OCI-LY7 (cell line): Measurements from ENCODE around the gene MGST3. TPM values are rescaled to one million over a fixed set of nuclear protein-coding genes. Genes with fewer than 3 reads are reported as not detected.

Source experiments
- BruUV-seq: library from RNA; stranded (reverse); fragments of 400-500 nt; replicated peaks from 2 replicates; lab custom pipeline; 2021; lab: Mats Ljungman, UMichigan
- CTCF ChIA-PET: fragments of 300-600 bp; sonication (Branson Sonifier 250); formaldehyde crosslinking; loops from one replicate; lab custom pipeline; 2022; ENCODE audit warnings: antibody characterized with exemption; ENCODE audit not compliant: unreplicated experiment; lab: Charles Lee
- POLR2A ChIA-PET: fragments of 300-600 bp; sonication (Branson Sonifier 250); formaldehyde crosslinking; loops from one replicate; lab custom pipeline; 2022; ENCODE audit warnings: antibody characterized with exemption; lab: Charles Lee
- DNase-seq: peaks from one replicate; pipeline ENCODE4 v3.0.0-alpha.2; 2015; ENCODE audit warnings: low spot score
- H2AFZ ChIP-seq: fragments of 200-600 bp; sonication (generic), shearing (Covaris generic); 2 replicates; pipeline ENCODE4 v1.6.1; 2014; ENCODE audit warnings: mild to moderate bottlenecking, antibody characterized with exemption, low read length, moderate library complexity
- H3K27ac ChIP-seq: fragments of 200-600 bp; sonication (generic); 2 replicates; pipeline ENCODE4 v1.5.1; 2014; ENCODE audit warnings: mixed run types, low read depth, mild to moderate bottlenecking, moderate library complexity, low read length, inconsistent platforms; ENCODE audit not compliant: poor library complexity, severe bottlenecking
- H3K36me3 ChIP-seq: fragments of 200-600 bp; sonication (generic); 2 replicates; pipeline ENCODE4 v1.6.1; 2014; ENCODE audit warnings: mild to moderate bottlenecking, antibody characterized with exemption, low read length, moderate library complexity, mixed read lengths; ENCODE audit not compliant: insufficient read depth
- H3K4me1 ChIP-seq: fragments of 200-600 bp; sonication (generic); 2 replicates; pipeline ENCODE4 v1.5.1; 2014; ENCODE audit warnings: mild to moderate bottlenecking, low read length; ENCODE audit not compliant: insufficient read depth, poor library complexity, severe bottlenecking
- H3K4me2 ChIP-seq: fragments of 200-600 bp; sonication (generic); 2 replicates; pipeline ENCODE4 v1.6.1; 2014; ENCODE audit warnings: mild to moderate bottlenecking, low read length
- H3K4me3 ChIP-seq: fragments of 200-600 bp; sonication (generic); 2 replicates; pipeline ENCODE4 v1.5.1; 2014; ENCODE audit warnings: mild to moderate bottlenecking, low read depth, low read length; ENCODE audit not compliant: poor library complexity, severe bottlenecking
- H3K79me2 ChIP-seq: fragments of 200-600 bp; sonication (generic); 2 replicates; pipeline ENCODE4 v1.6.1; 2016; ENCODE audit warnings: low read depth, mild to moderate bottlenecking, low read length, moderate library complexity, mixed read lengths; ENCODE audit not compliant: insufficient read depth
- H3K9me2 ChIP-seq: fragments of 200-600 bp; sonication (generic); 2 replicates; pipeline ENCODE4 v1.6.1; 2016; ENCODE audit warnings: mild to moderate bottlenecking, low read length, mixed read lengths; ENCODE audit not compliant: insufficient read depth
- H3K9me3 ChIP-seq: fragments of 200-600 bp; sonication (generic); 2 replicates; pipeline ENCODE4 v1.6.1; 2014; ENCODE audit warnings: mild to moderate bottlenecking, mixed run types, low read length, mixed read lengths
- H4K20me1 ChIP-seq: fragments of 200-600 bp; sonication (generic); 2 replicates; pipeline ENCODE4 v1.6.1; 2014; ENCODE audit warnings: mild to moderate bottlenecking, antibody characterized with exemption, low read length, moderate library complexity, mixed read lengths; ENCODE audit not compliant: insufficient read depth
- EZH2phosphoT487 ChIP-seq: fragments of 200-600 bp; sonication (generic); IDR thresholded peaks from 2 replicates; pipeline ENCODE4 v1.6.1; 2018; ENCODE audit warnings: low read depth, borderline replicate concordance, mild to moderate bottlenecking, mixed run types, antibody characterized with exemption, low read length, moderate library complexity, mixed read lengths
- intact Hi-C: fragments of 100-400 bp; cut with micrococcal nuclease; formaldehyde crosslinking; loops from one replicate; pipeline ENCODE4 v1.10.0; 2022; ENCODE audit not compliant: unreplicated experiment
- total RNA-seq, 2 experiments: library from RNA; depleted of rRNA in 1 of 2; stranded (reverse); fragments of >200 nt in 1 of 2; shearing (Covaris generic) in 1 of 2; gene quantifications; 2 replicates each; pipeline ENCODE4 v1.2.3, GENCODE V29; 2014 to 2022
- TF ChIP-seq, protein P1 (sequence below): fragments of 200-600 bp; sonication (generic); conservative IDR thresholded peaks from 2 replicates; pipeline ENCODE4 v1.5.1; 2014; ENCODE audit warnings: mild to moderate bottlenecking, antibody characterized with exemption, low read length, moderate library complexity, mixed read lengths

The MGST3 gene
- total RNA-seq, 2 experiments from 2014 or later: 115 to 127 TPM

DNA sequence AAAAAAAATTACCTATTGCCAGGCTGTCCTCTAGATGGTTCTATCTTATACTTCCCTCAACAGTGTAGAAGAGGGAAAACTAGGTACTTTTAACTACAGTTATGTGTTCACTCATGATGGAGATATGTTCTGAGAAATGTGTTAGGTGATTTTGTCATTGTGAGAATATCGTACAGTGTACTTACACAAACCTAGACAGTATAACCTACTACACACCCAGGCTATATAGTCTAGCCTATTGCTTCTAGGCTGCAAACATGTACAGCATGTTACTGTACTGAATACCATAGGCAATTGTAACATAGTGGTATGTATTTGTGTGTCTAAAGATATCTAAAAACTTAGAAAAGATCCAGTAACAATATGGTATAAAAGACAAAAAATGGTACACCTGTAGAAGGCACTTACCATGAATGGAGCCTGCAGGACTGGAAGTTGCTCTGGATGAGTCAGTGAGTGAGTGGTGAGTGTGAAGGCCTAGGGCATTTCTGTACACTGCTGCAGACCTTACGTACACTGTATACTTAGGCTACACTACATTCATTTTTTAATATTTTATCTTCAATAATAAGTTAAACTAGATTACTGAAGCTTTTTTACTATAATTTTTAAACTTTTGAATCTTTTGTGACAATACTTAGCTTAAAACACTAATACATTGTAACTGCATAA, 13.2 kb downstream of the MGST3 start:
- Histone ChIP-seq H3K4me3 (no peak overlapping the region), H4K20me1 (no peaks in the 10 kb centered on the region), H3K79me2 (peaks cover 11% of the 10 kb centered on the region), H3K4me1 (peaks cover 19% of the 10 kb centered on the region), H3K9me2 (no peaks in the 10 kb centered on the region), H3K9me3 (no peaks in the 10 kb centered on the region), H2AFZ (no peak overlapping the region), H3K4me2 (no peak overlapping the region), H3K27ac (no peak overlapping the region), H3K36me3 (peaks cover 6% of the 10 kb centered on the region; the same call in 1 of the 2 replicates)
- no peak for DNase-seq
- intact Hi-C loops: no loop called here
- no peak for TF ChIP-seq EZH2phosphoT487
- TF ChIP-seq, protein P1, sequence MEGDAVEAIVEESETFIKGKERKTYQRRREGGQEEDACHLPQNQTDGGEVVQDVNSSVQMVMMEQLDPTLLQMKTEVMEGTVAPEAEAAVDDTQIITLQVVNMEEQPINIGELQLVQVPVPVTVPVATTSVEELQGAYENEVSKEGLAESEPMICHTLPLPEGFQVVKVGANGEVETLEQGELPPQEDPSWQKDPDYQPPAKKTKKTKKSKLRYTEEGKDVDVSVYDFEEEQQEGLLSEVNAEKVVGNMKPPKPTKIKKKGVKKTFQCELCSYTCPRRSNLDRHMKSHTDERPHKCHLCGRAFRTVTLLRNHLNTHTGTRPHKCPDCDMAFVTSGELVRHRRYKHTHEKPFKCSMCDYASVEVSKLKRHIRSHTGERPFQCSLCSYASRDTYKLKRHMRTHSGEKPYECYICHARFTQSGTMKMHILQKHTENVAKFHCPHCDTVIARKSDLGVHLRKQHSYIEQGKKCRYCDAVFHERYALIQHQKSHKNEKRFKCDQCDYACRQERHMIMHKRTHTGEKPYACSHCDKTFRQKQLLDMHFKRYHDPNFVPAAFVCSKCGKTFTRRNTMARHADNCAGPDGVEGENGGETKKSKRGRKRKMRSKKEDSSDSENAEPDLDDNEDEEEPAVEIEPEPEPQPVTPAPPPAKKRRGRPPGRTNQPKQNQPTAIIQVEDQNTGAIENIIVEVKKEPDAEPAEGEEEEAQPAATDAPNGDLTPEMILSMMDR: no peak
- BruUV-seq: no TSS peak
- POLR2A ChIA-PET: interaction anchor here (0.7 to 2.6 kb wide), 5 partner anchors 9 to 42 kb away, joined by 3 to 13 read pairs (median 4); no protein-coding TSS in a partner anchor
- CTCF ChIA-PET: no interaction called here

DNA sequence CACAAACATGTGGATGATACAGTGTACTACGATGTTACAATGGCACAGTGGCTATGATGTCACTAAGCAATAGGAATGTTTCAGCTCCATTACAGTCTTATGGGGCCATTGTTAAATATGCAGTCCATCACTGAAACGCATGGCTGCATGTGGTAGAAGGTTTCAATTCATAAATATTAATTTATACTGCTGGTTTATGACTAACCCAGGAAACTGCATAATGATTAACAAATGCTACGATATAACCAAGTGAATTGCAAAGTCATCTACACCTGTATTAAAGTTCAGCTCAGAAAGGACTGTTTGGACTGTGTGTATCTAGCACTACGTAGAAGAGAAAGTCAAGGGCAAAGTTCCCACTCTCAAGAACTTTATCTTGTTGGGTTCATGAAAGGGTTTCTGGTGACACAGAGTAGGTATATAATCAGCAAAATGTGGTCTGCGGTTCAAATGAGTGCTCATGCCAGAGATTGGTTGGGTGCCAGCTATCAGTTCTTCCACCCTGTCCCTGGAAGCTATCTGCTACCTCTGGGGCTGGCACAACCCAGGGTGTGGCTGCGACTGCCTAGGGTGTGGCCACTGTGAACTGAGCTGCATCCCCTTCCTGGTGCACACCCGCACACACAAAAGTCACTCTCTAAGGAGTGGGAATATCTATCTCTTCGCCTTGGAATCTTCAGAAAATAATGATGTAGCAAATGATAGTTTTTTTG, 14.8 kb downstream of the MGST3 start:
- Histone ChIP-seq H3K27ac (no peak overlapping the region), H3K4me3 (no peak overlapping the region), H3K36me3 (peaks cover 13% of the 10 kb centered on the region), H3K4me1 (peaks cover 19% of the 10 kb centered on the region), H3K9me3 (no peaks in the 10 kb centered on the region), H3K4me2 (no peak overlapping the region), H3K79me2 (peaks cover 11% of the 10 kb centered on the region), H2AFZ (no peak overlapping the region), H4K20me1 (no peaks in the 10 kb centered on the region), H3K9me2 (no peaks in the 10 kb centered on the region)
- TF ChIP-seq EZH2phosphoT487: no peak
- TF ChIP-seq, protein P1: no peak
- DNase-seq: no peak
- intact Hi-C loops: no loop called here
- BruUV-seq: no TSS peak
- POLR2A ChIA-PET: interaction anchor here (0.6 to 2.6 kb wide), 10 partner anchors 9 to 1862 kb away, joined by 3 to 13 read pairs (median 4); partner anchors contain the start of gene MGST3
- CTCF ChIA-PET: no interaction called here
